DMS 273 (cell line): ENCODE measurements around the gene GCNT1.
"Not testable (repeated sequence)": the region's sequence is repeated elsewhere in the genome, so short reads cannot be mapped to it uniquely, and the experiment has no call there.

ENCODE experiments used
- DNase-seq: peaks from one replicate; lab custom pipeline; 2025; ENCODE audit not compliant: unreplicated experiment; lab: John Stamatoyannopoulos, UW

The GCNT1 gene

GRCh38 chr9:76458903-76459693, at the start of gene GCNT1:
Gene GCNT1 (plus strand): TSS chr9:76459182. CDS start chr9:76502382, 43,200 bp downstream.
- peak; percentile 90 for DNase-seq

DNA sequence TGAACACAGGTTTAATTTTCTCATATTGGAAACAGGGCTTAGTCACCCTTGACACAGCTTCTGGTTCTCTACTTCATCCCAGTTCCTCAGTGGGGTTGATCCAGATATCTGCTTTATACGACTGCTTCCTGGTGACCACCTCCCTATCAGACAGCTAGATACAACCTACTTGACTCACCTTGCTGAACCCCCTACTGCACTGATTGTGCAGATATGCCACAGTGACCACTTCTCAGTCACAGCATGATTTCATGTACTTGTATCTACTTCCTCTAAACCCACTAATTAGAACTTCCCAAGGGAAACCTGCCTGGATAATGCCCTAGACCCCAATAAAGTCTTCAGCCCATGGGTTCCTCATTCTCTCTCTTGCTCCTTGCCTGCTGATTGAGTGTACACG, 46.3 kb upstream of the GCNT1 start:
- no peak for DNase-seq

- DNase-seq, result no peak
Observed at GRCh38 chr9:76413658-76414057, 45.3 kb upstream of the GCNT1 start.

DNA sequence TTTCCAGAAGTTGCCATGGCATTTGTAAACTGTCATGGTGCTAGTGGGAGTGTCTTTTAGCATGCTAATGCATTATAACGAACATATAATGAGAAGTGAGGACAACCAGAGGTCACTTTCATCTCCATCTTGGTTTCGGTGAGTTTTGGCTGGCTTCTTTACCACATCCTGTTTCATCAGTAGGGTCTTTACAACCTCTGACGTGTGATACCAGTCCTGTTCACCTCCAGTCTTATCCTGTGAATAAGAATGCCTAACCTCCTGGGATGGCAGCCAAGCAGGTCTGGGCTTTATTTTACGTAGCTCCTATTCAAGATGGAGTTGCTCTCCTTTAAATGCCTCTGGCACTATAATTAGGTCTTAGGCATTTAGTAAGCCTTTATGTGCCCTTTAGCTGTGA, 44.3 kb upstream of the GCNT1 start:
- no peak for DNase-seq

GRCh38 chr9:76415154-76415553, 43.8 kb upstream of the GCNT1 start:
- no peak for DNase-seq

GRCh38 chr9:76415731-76416130, 43.3 kb upstream of the GCNT1 start:
- no peak for DNase-seq

GRCh38 chr9:76417394-76417793, 41.6 kb upstream of the GCNT1 start:
- DNase-seq, result no peak

- DNase-seq, result peak; percentile 53
Observed at GRCh38 chr9:76419782-76420380, 39.1 kb upstream of the GCNT1 start.

GRCh38 chr9:76423216-76424177, 35.5 kb upstream of the GCNT1 start:
- no peak for DNase-seq

- DNase-seq, result no peak
Observed at GRCh38 chr9:76424491-76424890, 34.5 kb upstream of the GCNT1 start.

DNA sequence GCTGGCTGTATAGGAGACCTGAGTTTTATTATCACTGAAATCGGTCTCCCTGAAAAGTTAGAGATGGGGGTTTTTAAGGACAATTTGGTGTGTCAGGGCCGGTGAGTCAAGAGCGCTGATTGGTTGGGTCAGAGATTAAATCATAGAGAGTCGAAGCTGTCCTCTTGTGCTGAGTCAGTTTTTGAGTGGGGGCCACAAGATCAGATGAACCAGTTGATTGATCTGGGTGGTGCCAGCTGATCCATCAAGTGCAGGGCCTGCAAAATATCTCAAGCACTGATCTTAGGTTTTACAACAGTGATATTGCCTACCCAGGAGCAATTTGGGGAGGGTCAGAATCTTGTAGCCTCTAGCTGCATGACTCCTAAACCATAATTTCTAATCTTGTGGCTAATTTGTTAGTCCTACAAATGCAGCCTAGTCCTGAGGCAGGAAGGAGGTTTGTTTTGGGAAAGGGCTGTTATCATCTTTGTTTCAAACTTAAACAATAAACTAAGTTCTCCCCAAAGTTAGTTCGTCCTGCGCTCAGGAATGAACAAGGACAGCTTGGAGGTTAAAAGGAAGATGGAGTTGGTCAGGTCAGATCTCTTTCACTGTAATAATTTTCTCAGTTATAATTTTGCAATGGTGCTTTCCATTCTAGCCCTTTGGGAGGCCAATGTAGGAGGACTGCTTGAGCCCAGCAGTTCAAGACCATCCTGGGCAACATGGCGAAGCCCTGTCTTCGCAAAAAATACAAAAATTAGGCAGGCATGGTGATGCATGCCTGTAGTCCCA, 33.1 kb upstream of the GCNT1 start:
- DNase-seq, result no peak

- DNase-seq, result no peak
Observed at GRCh38 chr9:76426807-76427419, 32.1 kb upstream of the GCNT1 start.

DNA sequence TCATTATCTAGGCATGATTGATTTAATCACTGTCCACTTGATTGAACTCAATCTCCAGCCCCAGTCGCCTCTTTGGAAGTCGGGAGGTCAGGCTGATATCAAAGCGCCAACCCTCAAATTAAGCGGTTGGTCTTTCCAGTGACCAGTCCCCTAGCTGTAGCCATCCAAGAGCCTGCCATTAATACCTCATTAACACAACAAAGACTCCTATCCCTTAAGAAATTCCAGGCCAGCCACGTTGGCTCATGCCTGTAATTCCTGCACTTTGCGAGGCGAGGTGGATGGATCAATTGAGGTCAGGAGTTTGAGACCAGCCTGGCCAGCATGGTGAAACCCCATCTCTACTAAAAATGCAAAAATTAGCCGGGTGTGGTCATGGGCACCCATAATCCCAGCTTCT, 27.4 kb upstream of the GCNT1 start:
- no peak for DNase-seq

DNA sequence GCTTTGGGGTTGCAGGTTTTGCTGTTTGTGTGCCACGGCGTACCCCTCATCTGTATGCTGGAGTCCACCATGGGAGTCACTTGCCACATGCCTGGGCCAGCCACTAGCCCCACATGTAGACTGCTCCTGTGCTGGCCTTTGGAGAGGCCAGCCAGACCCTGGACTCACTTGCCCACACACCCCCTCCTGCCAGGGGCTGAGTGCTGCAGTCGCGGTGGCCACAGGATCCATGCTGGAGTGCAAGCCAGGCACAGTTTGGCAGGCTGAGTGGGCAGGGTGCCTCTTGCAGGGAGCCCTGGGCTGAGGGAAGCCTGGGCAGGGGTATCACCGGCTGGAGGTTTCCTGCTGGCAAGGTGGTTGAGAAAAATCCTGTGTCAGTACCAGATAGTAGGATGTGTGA, 25.6 kb upstream of the GCNT1 start:
- no peak for DNase-seq

GRCh38 chr9:76433836-76434235, 25.1 kb upstream of the GCNT1 start:
- no peak for DNase-seq

DNA sequence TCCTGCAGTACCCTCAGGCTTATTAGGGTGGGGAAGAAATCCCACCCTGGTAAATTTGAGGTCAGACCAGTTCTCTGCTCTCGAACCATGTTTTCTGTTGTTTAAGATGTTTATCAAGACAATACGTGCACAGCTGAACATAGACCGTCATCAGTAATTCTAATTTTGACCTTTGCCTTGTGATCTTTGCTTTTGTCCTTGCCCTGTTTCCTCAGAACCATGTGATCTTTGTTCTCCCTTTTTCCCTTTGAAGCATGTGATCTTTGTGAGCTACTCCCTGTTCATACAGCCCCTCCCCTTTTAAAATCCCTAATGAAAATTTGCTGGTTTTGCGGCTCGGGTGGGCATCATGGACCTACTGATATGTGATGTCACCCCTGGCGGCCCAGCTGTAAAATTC, 24.1 kb upstream of the GCNT1 start:
- not testable (repeated sequence) for DNase-seq

- DNase-seq, result not testable (repeated sequence)
Observed at GRCh38 chr9:76437017-76437699, 21.8 kb upstream of the GCNT1 start.

GRCh38 chr9:76438841-76439588, 20.0 kb upstream of the GCNT1 start:
- no peak for DNase-seq
